GM12878 (cell line): ENCODE data around the gene SLC24A3. TPM values are rescaled to one million over a fixed set of nuclear protein-coding genes. Genes with fewer than 3 reads are reported as not detected.

ENCODE experiments used
- ATAC-seq: fragments of 200-7000 bp; cut with Tn5 transposase; 3 replicates; pipeline ENCODE4 v1.9.1; 2020; ENCODE audit warnings: mild to moderate bottlenecking, moderate library complexity
- BruUV-seq: library from RNA; stranded (reverse); fragments of 400-500 nt; replicated peaks from 2 replicates; lab custom pipeline; 2021; lab: Mats Ljungman, UMichigan
- CTCF ChIA-PET: fragments of 300-600 bp; sonication (Branson Sonifier 250); formaldehyde crosslinking; extraction: SDS; loops from one replicate; lab custom pipeline; 2021; ENCODE audit warnings: inconsistent platforms; lab: Yijun Ruan, JAX
- POLR2A ChIA-PET: fragments of 350-600 bp; formaldehyde crosslinking; extraction: SDS; loops from one replicate; lab custom pipeline; 2021; ENCODE audit warnings: inconsistent platforms; lab: Charles Lee
- RAD21 ChIA-PET: fragments of 300-600 bp; sonication (Branson Sonifier 250); formaldehyde crosslinking; loops from one replicate; lab custom pipeline; 2023; ENCODE audit warnings: antibody characterized with exemption; ENCODE audit not compliant: unreplicated experiment; lab: Charles Lee
- SMC1A ChIA-PET: fragments of 300-600 bp; sonication (Branson Sonifier 250); formaldehyde crosslinking; loops from one replicate; lab custom pipeline; 2023; ENCODE audit not compliant: unreplicated experiment, uncharacterized antibody; lab: Charles Lee
- DNase-seq: peaks from one replicate; pipeline ENCODE4 v3.0.0-alpha.2; 2011; ENCODE audit warnings: low read depth, low spot score
- FAIRE-seq: peaks from 3 replicates; lab custom pipeline; 2011; peaks lifted over from hg19 to GRCh38; lab: Jason Lieb, UNC
- H2AFZ ChIP-seq: 2 replicates; pipeline ENCODE4 v1.6.0; 2011; ENCODE audit warnings: low read depth, low read length, control low read depth; ENCODE audit not compliant: control insufficient read depth
- H3K27ac ChIP-seq: 2 replicates; pipeline ENCODE4 v1.5.1; 2011; ENCODE audit warnings: control low read depth; ENCODE audit not compliant: control insufficient read depth, insufficient read depth
- H3K27me3 ChIP-seq, 2 experiments: replicated peaks in 1 of 2; 2 replicates each; pipeline versions ENCODE4 v1.6.0 to v1.6.1; 2011; ENCODE audit warnings: low read length in 1 of 2; ENCODE audit not compliant: control insufficient read depth in 2 of 2, insufficient read depth in 2 of 2
- H3K36me3 ChIP-seq, 2 experiments: 2 replicates each; pipeline ENCODE4 v1.5.1; 2011; ENCODE audit warnings: low read length in 1 of 2; ENCODE audit not compliant: control insufficient read depth in 2 of 2, insufficient read depth in 2 of 2
- H3K4me1 ChIP-seq: 2 replicates; pipeline ENCODE4 v1.6.1; 2011; ENCODE audit warnings: mild to moderate bottlenecking, low read length, moderate library complexity, mixed read lengths; ENCODE audit not compliant: control insufficient read depth, insufficient read depth
- H3K4me2 ChIP-seq: 2 replicates; pipeline ENCODE4 v1.6.0; 2011; ENCODE audit warnings: control low read depth; ENCODE audit not compliant: control insufficient read depth, insufficient read depth
- H3K4me3 ChIP-seq: fragments of 200-600 bp; sonication (generic); 2 replicates; pipeline ENCODE4 v1.5.1; 2016
- H3K79me2 ChIP-seq: 2 replicates; pipeline ENCODE4 v1.6.0; 2011; ENCODE audit warnings: low read length; ENCODE audit not compliant: control insufficient read depth, insufficient read depth
- H3K9ac ChIP-seq: 2 replicates; pipeline ENCODE4 v1.8.0; 2011; ENCODE audit warnings: low read length, control low read depth, mixed read lengths; ENCODE audit not compliant: control insufficient read depth, insufficient read depth
- H3K9me3 ChIP-seq: replicated peaks from 3 replicates; pipeline ENCODE4 v1.5.1; 2011; ENCODE audit warnings: mild to moderate bottlenecking, low read length; ENCODE audit not compliant: control insufficient read depth, insufficient read depth
- H4K20me1 ChIP-seq: 2 replicates; pipeline ENCODE4 v1.6.0; 2011; ENCODE audit not compliant: control insufficient read depth, insufficient read depth
- BRCA1 ChIP-seq: IDR thresholded peaks from 2 replicates; pipeline ENCODE4 v1.6.1; 2011; ENCODE audit warnings: low read depth, low read length, improper control_type of control experiment
- CBX5 ChIP-seq: sonication (generic); IDR thresholded peaks from 2 replicates; pipeline ENCODE4 v1.6.1; 2016; ENCODE audit warnings: low read depth, moderate library complexity, mild to moderate bottlenecking, inconsistent platforms
- CREM ChIP-seq: IDR thresholded peaks from 2 replicates; pipeline ENCODE4 v1.6.1; 2014; ENCODE audit warnings: antibody characterized with exemption, low read depth
- E2F8 ChIP-seq: fragments of 450-650 bp; IDR thresholded peaks from 2 replicates; pipeline ENCODE4 v1.6.1; 2018; ENCODE audit warnings: mild to moderate bottlenecking, low read depth, moderate library complexity; ENCODE audit not compliant: partially characterized antibody
- ESRRA ChIP-seq: IDR thresholded peaks from 2 replicates; pipeline ENCODE4 v1.6.1; 2012; ENCODE audit warnings: mild to moderate bottlenecking, low read length, improper control_type of control experiment
- EZH2 ChIP-seq: IDR thresholded peaks from 2 replicates; pipeline ENCODE4 v1.6.1; 2012; ENCODE audit warnings: low read depth, mild to moderate bottlenecking, control low read depth, inconsistent platforms, low read length, borderline replicate concordance; ENCODE audit not compliant: control insufficient read depth
- IKZF1 ChIP-seq: fragments of 450-650 bp; conservative IDR thresholded peaks from 2 replicates; pipeline ENCODE4 v1.6.1; 2017; ENCODE audit warnings: antibody characterized with exemption, mild to moderate bottlenecking
- KDM1A ChIP-seq: fragments of 200-600 bp; sonication (generic); IDR thresholded peaks from 2 replicates; pipeline ENCODE4 v1.6.1; 2016; ENCODE audit warnings: borderline replicate concordance
- LARP7 ChIP-seq: fragments of 450-650 bp; IDR thresholded peaks from 2 replicates; pipeline ENCODE4 v1.6.1; 2017; ENCODE audit warnings: mild to moderate bottlenecking
- MYC ChIP-seq: IDR thresholded peaks from 2 replicates; pipeline ENCODE4 v1.6.1; 2011; ENCODE audit warnings: mild to moderate bottlenecking, low read length, moderate library complexity, inconsistent platforms; ENCODE audit not compliant: insufficient read depth, insufficient replicate concordance, insufficient read length, severe bottlenecking
- PRDM15 ChIP-seq: fragments of 450-650 bp; formaldehyde crosslinking; IDR thresholded peaks from 2 replicates; pipeline ENCODE4 v1.4.0; 2020; ENCODE audit warnings: mild to moderate bottlenecking, moderate library complexity
- SMAD5 ChIP-seq: IDR thresholded peaks from 2 replicates; pipeline ENCODE4 v1.6.1; 2016; ENCODE audit warnings: antibody characterized with exemption, low read depth
- SREBF1 ChIP-seq: IDR thresholded peaks from 2 replicates; pipeline ENCODE4 v1.6.1; 2012; ENCODE audit warnings: mild to moderate bottlenecking, low read length
- WGBS: methylation state at CpG from one replicate; pipeline ENCODE4 v1.1.6; 2016; ENCODE audit warnings: low lambda C conversion rate; ENCODE audit not compliant: insufficient replicate concordance, insufficient coverage; ENCODE audit errors: missing lambda C conversion rate; 5-methylcytosine and 5-hydroxymethylcytosine counted together
- in situ Hi-C: fragments of 300-500 bp; cut with MboI; formaldehyde crosslinking; loops from 9 replicates; pipeline ENCODE4 v1.14.3; 2018; ENCODE audit warnings: mixed read lengths
- intact Hi-C: fragments of 100-400 bp; cut with micrococcal nuclease; formaldehyde crosslinking; loops from one replicate; pipeline ENCODE4 v1.14.2; 2022; ENCODE audit not compliant: unreplicated experiment
- polyA plus RNA-seq, 11 experiments: library from polyadenylated mRNA; depleted of rRNA in 4 of 11; unstranded in 6 of 11; stranded (reverse) in 5 of 11; fragments of >200 nt; fragmentation: Nextera tagmentation in 4 of 11; fragmentation: Illumina TruSeq in 1 of 11; extraction: Ambion mirVana in 4 of 11; extraction: Trizol in 1 of 11; gene quantifications; 1 replicate in 1 of 11; 2 replicates in 10 of 11; pipeline versions ENCODE4 v1.2.1 to v1.2.3, GENCODE V29; 2011 to 2016; ENCODE audit warnings: inconsistent platforms in 2 of 11, missing spikeins in 2 of 11, low read depth in 1 of 11
- total RNA-seq, 4 experiments: library from RNA; depleted of rRNA in 3 of 4; stranded (reverse); fragments of >200 nt in 3 of 4; fragmentation: Illumina TruSeq in 1 of 4; extraction: Trizol in 1 of 4; gene quantifications; 2 replicates each; pipeline versions ENCODE4 v1.2.1 to v1.2.3, GENCODE V29; 2013 to 2021
- TF ChIP-seq, protein P1 (sequence below): IDR thresholded peaks from 2 replicates; pipeline ENCODE4 v1.6.1; 2011; ENCODE audit warnings: low read depth, low read length, improper control_type of control experiment, borderline replicate concordance
- TF ChIP-seq, protein P2 (sequence below): IDR thresholded peaks from 2 replicates; pipeline ENCODE4 v1.6.1; 2012; ENCODE audit warnings: low read length, inconsistent platforms

Gene SLC24A3
- total and polyA plus RNA-seq, 10 of the 15 experiments (the other 5 are each of a cell fraction or from before 2014, with no cell fraction given), result 0.04 TPM; not detected in 9

- SMC1A ChIA-PET, result no interaction called here
- no TSS peak for BruUV-seq
- TF ChIP-seq, protein P1, sequence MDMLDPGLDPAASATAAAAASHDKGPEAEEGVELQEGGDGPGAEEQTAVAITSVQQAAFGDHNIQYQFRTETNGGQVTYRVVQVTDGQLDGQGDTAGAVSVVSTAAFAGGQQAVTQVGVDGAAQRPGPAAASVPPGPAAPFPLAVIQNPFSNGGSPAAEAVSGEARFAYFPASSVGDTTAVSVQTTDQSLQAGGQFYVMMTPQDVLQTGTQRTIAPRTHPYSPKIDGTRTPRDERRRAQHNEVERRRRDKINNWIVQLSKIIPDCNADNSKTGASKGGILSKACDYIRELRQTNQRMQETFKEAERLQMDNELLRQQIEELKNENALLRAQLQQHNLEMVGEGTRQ, result no peak
- no peak for TF ChIP-seq BRCA1
- no peak for TF ChIP-seq SMAD5
- TF ChIP-seq ESRRA, result no peak
- TF ChIP-seq, protein P2, sequence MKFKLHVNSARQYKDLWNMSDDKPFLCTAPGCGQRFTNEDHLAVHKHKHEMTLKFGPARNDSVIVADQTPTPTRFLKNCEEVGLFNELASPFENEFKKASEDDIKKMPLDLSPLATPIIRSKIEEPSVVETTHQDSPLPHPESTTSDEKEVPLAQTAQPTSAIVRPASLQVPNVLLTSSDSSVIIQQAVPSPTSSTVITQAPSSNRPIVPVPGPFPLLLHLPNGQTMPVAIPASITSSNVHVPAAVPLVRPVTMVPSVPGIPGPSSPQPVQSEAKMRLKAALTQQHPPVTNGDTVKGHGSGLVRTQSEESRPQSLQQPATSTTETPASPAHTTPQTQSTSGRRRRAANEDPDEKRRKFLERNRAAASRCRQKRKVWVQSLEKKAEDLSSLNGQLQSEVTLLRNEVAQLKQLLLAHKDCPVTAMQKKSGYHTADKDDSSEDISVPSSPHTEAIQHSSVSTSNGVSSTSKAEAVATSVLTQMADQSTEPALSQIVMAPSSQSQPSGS, result no peak
- TF ChIP-seq IKZF1, result no peak
- TF ChIP-seq KDM1A, result no peak
- TF ChIP-seq EZH2, result no peak
- no peak for TF ChIP-seq SREBF1
- no peak for TF ChIP-seq CBX5
- TF ChIP-seq CREM, result no peak
- TF ChIP-seq PRDM15, result no peak
- no peak for TF ChIP-seq LARP7
- no peak for TF ChIP-seq E2F8
- no peak for TF ChIP-seq MYC
These were observed 289.7 kb downstream of the SLC24A3 start for GRCh38 chr20:19502169-19502568.

More at GRCh38 chr20:19502169-19502568, 289.7 kb downstream of the SLC24A3 start:
- H3K27ac ChIP-seq, result no peak overlapping the region
- H3K27me3 ChIP-seq, result no peaks in the 10 kb centered on the region
- no peak overlapping the region for H3K9ac ChIP-seq
- no peak for DNase-seq
- in situ Hi-C loops, result no loop called here
- FAIRE-seq, result no peak
- no peak for ATAC-seq
- H3K36me3 ChIP-seq, result no peaks in the 10 kb centered on the region
- H3K4me1 ChIP-seq, result no peaks in the 10 kb centered on the region
- ChIA-PET CTCF (interaction anchor here (0.5 kb wide), 1 partner anchor 41 kb away, joined by 3 read pairs; no protein-coding TSS in a partner anchor), POLR2A (interaction anchor here (0.6 kb wide), 1 partner anchor 12 kb away, joined by 3 read pairs; no protein-coding TSS in a partner anchor), RAD21 (no interaction called here)
- no peaks in the 10 kb centered on the region for H3K79me2 ChIP-seq
- H3K9me3 ChIP-seq, result no peaks in the 10 kb centered on the region
- H3K4me2 ChIP-seq, result no peak overlapping the region
- H4K20me1 ChIP-seq, result no peaks in the 10 kb centered on the region
- no peak overlapping the region for H2AFZ ChIP-seq
- 37% methylated on average over 5 of the region's 5 CpGs for WGBS
- intact Hi-C loops, result no loop called here
- H3K4me3 ChIP-seq, result no peak overlapping the region
